H1 (cell line): ENCODE measurements around the gene RASD1. TPM values are rescaled to one million over a fixed set of nuclear protein-coding genes. Genes with fewer than 3 reads are reported as not detected.
A peak's percentile ranks its signal among the peaks of the same experiment; 100 is the strongest.

Experiments used
- CTCF ChIA-PET: fragments of 300-600 bp; sonication (Branson Sonifier 250); formaldehyde crosslinking; loops from one replicate; lab custom pipeline; 2021; ENCODE audit not compliant: partially characterized antibody; lab: Charles Lee
- POLR2A ChIA-PET: fragments of 300-600 bp; sonication (Branson Sonifier 250); formaldehyde crosslinking; loops from one replicate; lab custom pipeline; 2021; ENCODE audit warnings: inconsistent platforms; ENCODE audit not compliant: partially characterized antibody; lab: Charles Lee
- DNase-seq, 2 experiments: peaks; one replicate each; pipeline versions ENCODE4 v3.0.0 to v3.0.0-alpha.2; 2010 to 2022; ENCODE audit warnings: low spot score in 2 of 2, low read depth in 1 of 2, mixed read lengths in 1 of 2
- FAIRE-seq: peaks from 2 replicates; lab custom pipeline; 2011; peaks lifted over from hg19 to GRCh38; lab: Jason Lieb, UNC
- H2AFZ ChIP-seq: 2 replicates; pipeline ENCODE4 v1.8.1; 2012; ENCODE audit warnings: low read length, inconsistent platforms
- H2AK5ac ChIP-seq: 2 replicates; pipeline ENCODE4 v1.6.1; 2013; ENCODE audit warnings: low read depth, low read length
- H2BK120ac ChIP-seq: replicated peaks from 2 replicates; pipeline ENCODE3; 2013; ENCODE audit warnings: low read depth, low read length, inconsistent platforms
- H2BK12ac ChIP-seq: 2 replicates; pipeline ENCODE4 v1.6.1; 2013; ENCODE audit warnings: low read depth, low read length
- H2BK15ac ChIP-seq: 2 replicates; pipeline ENCODE4 v1.6.1; 2013; ENCODE audit warnings: low read length
- H2BK20ac ChIP-seq: 2 replicates; pipeline ENCODE4 v1.6.1; 2013; ENCODE audit warnings: low read length
- H2BK5ac ChIP-seq: 2 replicates; pipeline ENCODE4 v1.6.1; 2013; ENCODE audit warnings: low read depth, low read length
- H3K14ac ChIP-seq: 2 replicates; pipeline ENCODE4 v1.6.1; 2013; ENCODE audit warnings: inconsistent platforms; ENCODE audit not compliant: insufficient read length
- H3K18ac ChIP-seq: 2 replicates; pipeline ENCODE4 v1.6.1; 2013; ENCODE audit warnings: low read length; ENCODE audit errors: extremely low read depth
- H3K23ac ChIP-seq: 2 replicates; pipeline ENCODE4 v1.6.1; 2013; ENCODE audit warnings: inconsistent platforms; ENCODE audit not compliant: insufficient read length
- H3K23me2 ChIP-seq: 2 replicates; pipeline ENCODE4 v1.6.1; 2013; ENCODE audit warnings: low read depth, low read length
- H3K27ac ChIP-seq: 2 replicates; pipeline ENCODE4 v1.6.1; 2011; ENCODE audit warnings: low read depth, low read length, inconsistent platforms
- H3K27me3 ChIP-seq, 4 experiments: replicated peaks in 1 of 4; 1 replicate in 1 of 4; 2 replicates in 3 of 4; pipeline versions ENCODE4 v1.6.1 to v1.8.1; 2011 to 2013; ENCODE audit warnings: low read length in 3 of 4, mild to moderate bottlenecking in 3 of 4, inconsistent platforms in 2 of 4, mixed read lengths in 2 of 4, moderate library complexity in 1 of 4; ENCODE audit not compliant: control insufficient read depth in 3 of 4, insufficient read depth in 3 of 4; ENCODE audit errors: extremely low read depth in 1 of 4
- H3K36me3 ChIP-seq, 4 experiments: 2 replicates each; pipeline versions ENCODE4 v1.6.1 to v1.8.1; 2011 to 2013; ENCODE audit warnings: mild to moderate bottlenecking in 4 of 4, low read length in 3 of 4, moderate library complexity in 2 of 4, control low read depth in 1 of 4, inconsistent platforms in 1 of 4; ENCODE audit not compliant: insufficient read depth in 4 of 4, control insufficient read depth in 2 of 4
- H3K4ac ChIP-seq: replicated peaks from 2 replicates; pipeline ENCODE3; 2013; ENCODE audit warnings: low read length, low read depth, mixed read lengths, inconsistent platforms; ENCODE audit not compliant: insufficient read length
- H3K4me1 ChIP-seq, 4 experiments: replicated peaks in 1 of 4; 1 replicate in 1 of 4; 2 replicates in 3 of 4; pipeline versions ENCODE4 v1.6.1 to v1.8.1; 2011 to 2013; ENCODE audit warnings: low read length in 3 of 4, inconsistent platforms in 2 of 4, mixed read lengths in 1 of 4; ENCODE audit not compliant: insufficient read depth in 4 of 4, control insufficient read depth in 3 of 4
- H3K4me2 ChIP-seq, 2 experiments: 2 replicates each; pipeline versions ENCODE4 v1.6.1 to v1.8.1; 2011 to 2013; ENCODE audit warnings: low read depth in 2 of 2, low read length in 2 of 2, control low read depth in 1 of 2, inconsistent platforms in 1 of 2, mild to moderate bottlenecking in 1 of 2; ENCODE audit not compliant: insufficient read depth in 1 of 2
- H3K4me3 ChIP-seq, 4 experiments: fragments of 200-600, 300-600 bp in 1 of 4; sonication (generic), shearing (Covaris generic), sonication (Bioruptor Twin) in 1 of 4; 2 replicates each; pipeline versions ENCODE4 v1.5.1 to v1.8.1; 2011 to 2016; ENCODE audit warnings: low read length in 4 of 4, low read depth in 3 of 4, control low read depth in 2 of 4, inconsistent platforms in 2 of 4, mild to moderate bottlenecking in 2 of 4, mixed read lengths in 1 of 4, moderate library complexity in 1 of 4; ENCODE audit not compliant: insufficient read depth in 2 of 4; ENCODE audit errors: extremely low read depth in 1 of 4
- H3K56ac ChIP-seq: replicated peaks from 2 replicates; pipeline ENCODE3; 2013; ENCODE audit warnings: low read depth, mild to moderate bottlenecking, mixed read lengths, low read length, inconsistent platforms; ENCODE audit not compliant: insufficient read length
- H3K79me1 ChIP-seq: 2 replicates; pipeline ENCODE4 v1.6.1; 2013; ENCODE audit warnings: low read depth, low read length, control low read depth
- H3K79me2 ChIP-seq, 2 experiments: 2 replicates each; pipeline versions ENCODE4 v1.6.1 to v1.8.1; 2012 to 2013; ENCODE audit warnings: low read length in 2 of 2, mild to moderate bottlenecking in 2 of 2, inconsistent platforms in 1 of 2; ENCODE audit not compliant: insufficient read depth in 2 of 2, control insufficient read depth in 1 of 2
- H3K9ac ChIP-seq, 4 experiments: replicated peaks in 1 of 4; 1 replicate in 1 of 4; 2 replicates in 3 of 4; pipeline versions ENCODE4 v1.6.1 to v1.8.1; 2011 to 2013; ENCODE audit warnings: low read depth in 3 of 4, low read length in 3 of 4, control low read depth in 2 of 4, mild to moderate bottlenecking in 2 of 4, moderate library complexity in 2 of 4, inconsistent platforms in 1 of 4; ENCODE audit errors: extremely low read depth in 1 of 4
- H3K9me3 ChIP-seq, 2 experiments: 2 replicates each; pipeline versions ENCODE4 v1.6.1 to v1.8.1; 2012 to 2013; ENCODE audit warnings: mild to moderate bottlenecking in 2 of 2, moderate library complexity in 2 of 2, control low read depth in 1 of 2, inconsistent platforms in 1 of 2, low read depth in 1 of 2, low read length in 1 of 2, mixed read lengths in 1 of 2; ENCODE audit not compliant: insufficient read depth in 2 of 2
- H4K20me1 ChIP-seq, 2 experiments: replicated peaks in 1 of 2; 2 replicates each; pipeline versions ENCODE3 to v1.8.1; 2011 to 2013; ENCODE audit warnings: inconsistent platforms in 2 of 2, low read length in 2 of 2, mild to moderate bottlenecking in 1 of 2; ENCODE audit not compliant: insufficient read depth in 2 of 2, control insufficient read depth in 1 of 2
- H4K5ac ChIP-seq: 2 replicates; pipeline ENCODE4 v1.6.1; 2013; ENCODE audit warnings: low read length, low read depth, mixed read lengths, inconsistent platforms; ENCODE audit not compliant: insufficient read length
- H4K8ac ChIP-seq: 2 replicates; pipeline ENCODE4 v1.8.0; 2013; ENCODE audit warnings: mild to moderate bottlenecking, moderate library complexity, low read length, inconsistent platforms; ENCODE audit not compliant: insufficient read depth; ENCODE audit errors: extremely low read depth
- H4K91ac ChIP-seq: replicated peaks from 2 replicates; pipeline ENCODE3; 2013; ENCODE audit warnings: low read length, mixed read lengths, inconsistent platforms; ENCODE audit not compliant: insufficient read length
- EZH2 ChIP-seq: fragments of 200-600 bp; sonication (generic); IDR thresholded peaks from 2 replicates; pipeline ENCODE4 v1.7.1; 2012; ENCODE audit warnings: low read depth, mild to moderate bottlenecking, moderate library complexity, low read length, inconsistent platforms; ENCODE audit not compliant: severe bottlenecking
- HDAC2 ChIP-seq, 2 experiments: fragments of 300-600 bp in 1 of 2; sonication (generic) in 1 of 2; IDR thresholded peaks; 2 replicates each; pipeline ENCODE4 v1.6.1; 2011 to 2012; ENCODE audit warnings: low read depth in 2 of 2, low read length in 2 of 2, mild to moderate bottlenecking in 2 of 2, moderate library complexity in 2 of 2, borderline replicate concordance in 1 of 2, inconsistent platforms in 1 of 2
- HDAC6 ChIP-seq: IDR thresholded peaks from one replicate; pipeline ENCODE4 v1.7.1; 2012; ENCODE audit warnings: low read depth, mild to moderate bottlenecking, inconsistent platforms, low read length, moderate library complexity
- KDM5A ChIP-seq: fragments of 200-600 bp; IDR thresholded peaks from 2 replicates; pipeline ENCODE4 v1.7.1; 2012; ENCODE audit warnings: mild to moderate bottlenecking, low read length, inconsistent platforms, mixed read lengths
- NANOG ChIP-seq: IDR thresholded peaks from 2 replicates; pipeline ENCODE4 v1.6.1; 2011; ENCODE audit warnings: low read length, low read depth, mild to moderate bottlenecking, inconsistent platforms; ENCODE audit not compliant: insufficient read depth, poor library complexity, severe bottlenecking
- POU5F1 ChIP-seq: IDR thresholded peaks from 2 replicates; pipeline ENCODE4 v1.6.1; 2011; ENCODE audit warnings: low read depth, mild to moderate bottlenecking, low read length, moderate library complexity
- RFX5 ChIP-seq: IDR thresholded peaks from 2 replicates; pipeline ENCODE4 v1.6.1; 2011; ENCODE audit warnings: low read depth, low read length, improper control_type of control experiment, borderline replicate concordance
- RNF2 ChIP-seq: fragments of 200-900, 300-1000 bp; sonication (generic); IDR thresholded peaks from 2 replicates; pipeline ENCODE4 v1.7.1; 2016; ENCODE audit warnings: borderline replicate concordance, low read depth, mild to moderate bottlenecking, antibody characterized with exemption, low read length; ENCODE audit not compliant: poor library complexity, severe bottlenecking; ENCODE audit errors: missing control alignments
- SIN3A ChIP-seq, 2 experiments: IDR thresholded peaks in 1 of 2; conservative IDR thresholded peaks in 1 of 2; 2 replicates each; pipeline ENCODE4 v1.6.1; 2011 to 2012; ENCODE audit warnings: low read length in 2 of 2, improper control_type of control experiment in 1 of 2, low read depth in 1 of 2, mild to moderate bottlenecking in 1 of 2
- SUZ12 ChIP-seq: fragments of 200-600 bp; sonication (generic); IDR thresholded peaks from 2 replicates; pipeline ENCODE4 v1.6.1; 2012; ENCODE audit warnings: mild to moderate bottlenecking, inconsistent platforms, low read length, moderate library complexity, mixed read lengths
- WGBS, 2 experiments: shearing (Covaris generic) in 1 of 2; methylation state at CpG; one replicate each; pipeline versions ENCODE4 v1.1.6 to v1.1.7; 2013 to 2015; ENCODE audit warnings: low lambda C conversion rate in 2 of 2, mixed read lengths in 2 of 2, inconsistent platforms in 1 of 2, low coverage in 1 of 2, missing lambda C conversion rate in 1 of 2; ENCODE audit not compliant: insufficient replicate concordance in 2 of 2, insufficient coverage in 1 of 2, insufficient read length in 1 of 2; ENCODE audit errors: extremely low coverage in 1 of 2, missing lambda C conversion rate in 1 of 2; 5-methylcytosine and 5-hydroxymethylcytosine counted together
- polyA plus RNA-seq, 7 experiments: library from polyadenylated mRNA; depleted of rRNA in 3 of 7; stranded (reverse) in 5 of 7; unstranded in 2 of 7; fragments of >200 nt in 5 of 7; fragments of 200-250 nt in 2 of 7; gene quantifications; 1 replicate in 5 of 7; 2 replicates in 1 of 7; 4 replicates in 1 of 7; pipeline versions ENCODE4 v1.2.1 to v1.2.3, GENCODE V29; 2011 to 2013; ENCODE audit warnings: missing spikeins in 2 of 7, mixed read lengths in 2 of 7
- total RNA-seq: library from RNA; stranded (reverse); fragmentation: NEBNext Ultra II Directional; extraction: Animal tissue kit (Norgen Biotek cat#: 25700); gene quantifications from 2 replicates; pipeline ENCODE4 v1.2.1, GENCODE V29; 2021

The RASD1 gene
- total and polyA plus RNA-seq, 2 of the 8 experiments (the other 6 are each of a cell fraction or from before 2014, with no cell fraction given), result 2.3 to 2.6 TPM

- Histone ChIP-seq H3K9me3 (no peaks in the 10 kb centered on the region), H3K23ac (no peak overlapping the region), H3K79me2 (no peaks in the 10 kb centered on the region), H4K5ac (no peak overlapping the region), H3K56ac (no peak overlapping the region), H3K4ac (no peak overlapping the region), H4K20me1 (peaks cover 0 to 2% of the 10 kb centered on the region in 2 experiments), H3K27me3 (no peaks in the 10 kb centered on the region), H2BK15ac (0 out of 2 replicates have a peak overlapping the region, but pooled peaks have one; percentile 32), H3K18ac (no peak overlapping the region), H3K36me3 (no peaks in the 10 kb centered on the region), H2BK120ac (no peak overlapping the region), H3K27ac (no peak overlapping the region), H3K79me1 (no peaks in the 10 kb centered on the region), H2BK12ac (no peak overlapping the region), H3K23me2 (no peaks in the 10 kb centered on the region), H3K14ac (no peak overlapping the region), H4K8ac (peak overlapping the region; percentile 35; the same call in 1 of the 2 replicates), H3K4me1 (no peaks in the 10 kb centered on the region; a peak in 1 of 7 replicates), H3K9ac (no peak overlapping the region), H2BK20ac (no peak overlapping the region), H4K91ac (no peak overlapping the region), H2AFZ (no peak overlapping the region), H2BK5ac (no peak overlapping the region), H3K4me2 (no peak overlapping the region), H3K4me3 (no peak overlapping the region), H2AK5ac (no peak overlapping the region)
- DNase-seq (no peak), FAIRE-seq (no peak)
- ChIA-PET CTCF (interaction anchor here (1.2 to 5.2 kb wide), 7 partner anchors 9 to 152 kb away, joined by 3 to 33 read pairs (median 3); no protein-coding TSS in a partner anchor), POLR2A (interaction anchor here (0.9 kb wide), 1 partner anchor 52 kb away, joined by 3 read pairs; no protein-coding TSS in a partner anchor)
- WGBS, 2 experiments, result 88% methylated on average over 11 of the region's 15 CpGs; no CpG with 5 or more reads in 1 of the 2 experiments
- TF ChIP-seq RNF2 (no peak), EZH2 (no peak), SUZ12 (no peak), POU5F1 (no peak), HDAC6 (no peak), KDM5A (no peak), NANOG (no peak), RFX5 (no peak), HDAC2 (IDR thresholded peaks at IDR 0.05; ENCODE audit: borderline replicate concordance in 1 of 2, low read depth in 2 of 2, low read length in 2 of 2) (no peak), SIN3A (conservative IDR thresholded peaks at IDR 0.05 in 1 of 2, IDR thresholded peaks at IDR 0.05 in 1 of 2; ENCODE audit: low read depth in 1 of 2, low read length in 2 of 2) (no peak)
Measured at GRCh38 chr17:17537311-17538099, 41.3 kb upstream of the RASD1 start.
